B cell (primary cell): ENCODE results near the gene FAM53A.

Experiments used
- CTCF ChIP-seq: fragments of 200-600 bp; IDR thresholded peaks from one replicate; pipeline ENCODE4 v1.8.0; 2022; ENCODE audit warnings: antibody characterized with exemption, mild to moderate bottlenecking
- EZH2 ChIP-seq: IDR thresholded peaks from 2 replicates; pipeline ENCODE4 v1.6.1; 2012; ENCODE audit warnings: borderline replicate concordance, low read depth, mild to moderate bottlenecking, moderate library complexity, low read length; ENCODE audit not compliant: insufficient read depth, poor library complexity, severe bottlenecking

- TF ChIP-seq CTCF, result no peak
- no peak for TF ChIP-seq EZH2
These were observed 80.5 kb downstream of the FAM53A start for GRCh38 chr4:1603413-1604135.
